Muscle layer of duodenum (tissue), 2 donors: ENCODE results near the gene ROPN1L.
"Not testable (repeated sequence)": the region's sequence is repeated elsewhere in the genome, so short reads cannot be mapped to it uniquely, and the experiment has no call there.

Experiments
- H3K27ac ChIP-seq: one replicate; pipeline ENCODE4 v1.7.0; 2013; ENCODE audit warnings: mild to moderate bottlenecking, low read length
- H3K27me3 ChIP-seq: one replicate; pipeline ENCODE4 v1.7.0; 2013; ENCODE audit warnings: low read depth, mild to moderate bottlenecking, control low read depth, low read length
- H3K36me3 ChIP-seq, 2 donors: one replicate each; pipeline ENCODE4 v1.7.0; 2013; ENCODE audit warnings: low read length in 2 of 2, control low read depth in 1 of 2, mild to moderate bottlenecking in 1 of 2; ENCODE audit not compliant: insufficient read depth in 2 of 2, control insufficient read depth in 1 of 2
- H3K4me1 ChIP-seq, 2 donors: one replicate each; pipeline ENCODE4 v1.7.0; 2013; ENCODE audit warnings: low read length in 2 of 2, mild to moderate bottlenecking in 2 of 2, control low read depth in 1 of 2, moderate library complexity in 1 of 2; ENCODE audit not compliant: insufficient read depth in 2 of 2, control insufficient read depth in 1 of 2
- H3K4me3 ChIP-seq, 2 donors: one replicate each; pipeline ENCODE4 v1.7.0; 2013; ENCODE audit warnings: low read length in 2 of 2, low read depth in 1 of 2, mild to moderate bottlenecking in 1 of 2
- H3K9me3 ChIP-seq, 2 donors: one replicate each; pipeline ENCODE4 v1.7.0; 2013; ENCODE audit warnings: low read length in 2 of 2, control low read depth in 1 of 2, mild to moderate bottlenecking in 1 of 2; ENCODE audit not compliant: control insufficient read depth in 1 of 2
- donor health status: healthy.

ROPN1L gene

DNA sequence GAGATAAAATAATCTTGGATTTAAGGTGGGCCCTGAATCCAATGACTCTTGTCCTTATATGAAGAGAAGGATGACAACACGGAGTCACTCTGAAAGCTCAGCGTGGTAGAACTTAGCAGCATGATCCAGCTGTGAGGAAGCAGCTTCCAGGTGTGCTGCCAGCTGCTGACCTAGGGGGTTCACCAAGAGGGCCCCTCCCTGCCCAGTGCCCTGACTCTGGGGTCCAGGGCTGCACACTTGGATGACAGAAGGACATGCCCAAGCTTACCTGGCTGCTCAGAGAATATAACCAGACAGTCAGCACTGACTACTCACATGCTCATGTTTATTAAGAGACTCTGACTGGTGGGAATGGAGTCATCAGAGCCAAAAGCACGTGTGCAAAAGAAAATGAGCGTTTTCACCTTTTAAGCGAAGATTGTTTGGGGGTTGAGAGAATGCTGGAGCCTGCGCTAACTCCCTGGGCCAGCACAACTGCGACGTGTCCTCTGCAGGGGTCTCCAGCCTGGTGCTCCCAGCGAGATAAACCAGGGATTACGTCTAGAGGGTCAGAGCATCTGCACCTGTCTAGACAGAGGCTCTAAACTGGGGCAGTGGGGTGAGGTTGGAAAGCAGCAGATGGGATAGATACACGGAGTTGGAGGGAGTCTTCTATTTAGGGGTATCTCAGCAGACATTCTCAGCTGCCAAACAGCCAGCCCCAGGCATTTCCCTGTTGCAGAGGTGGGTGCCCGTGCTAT lies 41.3 kb downstream of the ROPN1L start:
- Histone ChIP-seq H3K4me1 (no peaks in the 10 kb centered on the region), H3K27ac (no peak overlapping the region), H3K9me3 (no peaks in the 10 kb centered on the region), H3K36me3 (no peaks in the 10 kb centered on the region), H3K4me3 (no peak overlapping the region), H3K27me3 (no peaks in the 10 kb centered on the region)

DNA sequence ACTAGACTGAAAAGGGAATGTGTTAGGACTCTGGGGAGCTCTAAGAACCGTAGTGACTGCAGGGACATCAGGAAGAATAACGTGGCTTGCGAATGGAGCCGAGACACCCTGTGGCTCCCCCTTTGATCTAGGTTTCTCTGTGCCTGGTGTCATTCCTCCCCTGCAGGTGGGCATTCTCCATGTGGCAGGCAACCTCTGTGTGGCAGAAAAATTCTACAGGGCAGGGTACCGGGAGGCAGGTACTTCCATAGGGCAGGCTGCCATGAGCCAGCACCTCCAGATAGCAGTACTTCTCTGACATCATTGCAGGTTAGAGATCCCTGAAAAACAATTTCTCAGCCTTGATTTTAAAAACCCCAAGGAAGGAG lies 43.1 kb downstream of the ROPN1L start:
- no peak overlapping the region for H3K27ac ChIP-seq
- no peaks in the 10 kb centered on the region for H3K36me3 ChIP-seq
- H3K4me1 ChIP-seq = no peaks in the 10 kb centered on the region
- H3K9me3 ChIP-seq = no peaks in the 10 kb centered on the region
- no peak overlapping the region for H3K4me3 ChIP-seq
- H3K27me3 ChIP-seq = no peaks in the 10 kb centered on the region

- H3K36me3 ChIP-seq = no peaks in the 10 kb centered on the region
- no peak overlapping the region for H3K27ac ChIP-seq
- no peaks in the 10 kb centered on the region for H3K4me1 ChIP-seq
- no peaks in the 10 kb centered on the region for H3K27me3 ChIP-seq
- H3K9me3 ChIP-seq = no peaks in the 10 kb centered on the region
- H3K4me3 ChIP-seq = no peak overlapping the region
Measured at GRCh38 chr5:10485142-10485795, 43.6 kb downstream of the ROPN1L start.

- no peaks in the 10 kb centered on the region for H3K9me3 ChIP-seq
- no peaks in the 10 kb centered on the region for H3K27me3 ChIP-seq
- H3K4me3 ChIP-seq = no peak overlapping the region
- H3K27ac ChIP-seq = no peak overlapping the region
- H3K4me1 ChIP-seq = no peaks in the 10 kb centered on the region
- no peaks in the 10 kb centered on the region for H3K36me3 ChIP-seq
Measured at GRCh38 chr5:10485897-10486296, 44.2 kb downstream of the ROPN1L start.

DNA sequence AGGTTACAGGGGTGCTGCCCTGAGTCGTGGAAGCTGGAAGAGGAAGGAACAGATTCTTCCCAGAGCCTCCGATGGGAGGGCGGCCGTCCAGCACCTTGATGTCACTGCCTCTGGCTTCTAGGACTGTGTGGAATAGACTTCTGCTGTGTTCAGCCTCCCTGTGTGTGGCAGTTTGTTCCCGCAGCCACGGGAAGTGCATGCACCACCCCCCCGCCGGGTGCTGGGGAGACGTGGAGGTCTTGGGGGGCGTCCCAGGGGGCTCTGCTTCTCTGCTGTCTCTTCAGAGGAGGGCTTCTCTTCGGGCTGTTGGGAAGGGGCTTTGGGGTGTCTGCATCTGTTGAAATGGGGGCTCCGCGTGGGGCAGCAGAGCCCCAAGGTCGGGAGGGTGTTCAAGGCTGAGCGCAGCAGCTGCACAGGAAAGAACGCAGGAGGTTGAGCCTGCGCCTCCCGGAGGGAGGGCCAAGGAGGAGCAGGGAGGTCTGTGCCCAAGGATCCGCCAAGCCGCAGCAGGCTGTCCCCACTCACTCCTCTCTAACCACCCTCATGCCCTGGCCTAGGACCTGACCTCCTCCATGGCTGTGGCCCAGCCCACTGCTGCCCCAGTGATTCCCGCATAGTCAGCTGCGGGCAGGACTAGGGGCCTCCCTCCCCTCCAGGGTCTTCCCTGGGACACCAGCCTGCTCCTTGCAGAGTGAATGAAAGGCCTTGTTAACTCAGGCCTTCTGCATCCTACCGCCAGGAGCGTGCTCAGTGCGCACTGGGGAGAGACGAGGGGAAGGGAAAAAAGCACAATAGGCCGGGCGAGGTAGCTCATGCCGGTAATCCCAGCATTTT lies 45.0 kb downstream of the ROPN1L start:
- Histone ChIP-seq H3K4me1 (no peaks in the 10 kb centered on the region), H3K4me3 (no peak overlapping the region), H3K27me3 (no peaks in the 10 kb centered on the region), H3K9me3 (no peaks in the 10 kb centered on the region), H3K36me3 (no peaks in the 10 kb centered on the region), H3K27ac (no peak overlapping the region)

DNA sequence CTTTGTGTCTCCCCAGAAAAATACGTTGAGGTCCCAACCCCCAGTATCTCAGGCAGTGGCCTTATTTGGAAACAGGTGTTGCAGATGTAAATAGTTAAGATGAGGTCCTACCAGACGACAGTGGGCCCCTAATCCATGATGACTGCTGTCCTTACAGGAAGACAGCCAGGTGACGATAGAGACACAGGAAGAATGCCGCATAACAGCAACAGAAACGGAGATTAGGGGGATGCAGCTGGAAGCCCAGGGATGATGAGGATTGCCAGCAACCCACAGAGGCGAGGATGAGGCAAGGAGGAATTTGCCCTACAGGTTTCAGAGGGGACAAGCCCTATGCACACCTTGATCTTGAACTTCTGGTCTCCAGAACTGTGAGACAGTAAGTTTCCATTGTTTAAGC lies 46.5 kb downstream of the ROPN1L start:
- no peaks in the 10 kb centered on the region for H3K9me3 ChIP-seq
- H3K36me3 ChIP-seq = no peaks in the 10 kb centered on the region
- no peaks in the 10 kb centered on the region for H3K4me1 ChIP-seq
- no peak overlapping the region for H3K4me3 ChIP-seq
- H3K27me3 ChIP-seq = no peaks in the 10 kb centered on the region
- no peak overlapping the region for H3K27ac ChIP-seq

DNA sequence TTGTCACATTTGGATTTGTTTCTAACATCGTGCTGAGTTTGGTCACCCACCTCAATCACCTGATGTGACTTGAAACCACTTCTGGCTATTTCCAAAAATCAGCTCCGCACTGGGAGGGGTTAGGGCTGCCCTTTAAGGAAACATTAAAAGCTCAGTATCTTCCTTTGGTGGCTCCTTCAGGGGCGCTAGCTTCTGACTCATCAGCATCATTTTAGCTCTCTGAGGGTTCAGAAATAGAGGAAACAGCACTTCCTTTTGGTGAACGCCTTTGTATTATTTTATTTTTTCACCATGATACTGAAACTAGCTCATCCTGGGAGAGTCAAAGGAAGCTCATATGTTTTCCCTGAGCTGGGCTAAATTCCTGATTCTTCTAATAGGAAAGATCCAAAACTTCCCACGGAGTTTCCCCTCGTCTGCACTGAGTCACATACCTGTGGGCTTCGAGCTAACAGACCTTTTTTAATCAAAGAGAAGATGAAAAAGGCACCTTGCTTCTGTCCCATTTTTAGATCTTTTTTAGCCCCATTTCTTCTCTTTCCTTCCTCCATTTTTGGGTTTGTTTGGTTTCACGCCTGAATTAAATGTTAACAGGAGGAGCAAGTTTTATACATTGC lies 48.2 kb downstream of the ROPN1L start:
- Histone ChIP-seq H3K4me1 (no peaks in the 10 kb centered on the region), H3K27me3 (no peaks in the 10 kb centered on the region), H3K9me3 (peaks cover 0 to 4% of the 10 kb centered on the region in 2 donors), H3K36me3 (no peaks in the 10 kb centered on the region), H3K4me3 (no peak overlapping the region), H3K27ac (no peak overlapping the region)

DNA sequence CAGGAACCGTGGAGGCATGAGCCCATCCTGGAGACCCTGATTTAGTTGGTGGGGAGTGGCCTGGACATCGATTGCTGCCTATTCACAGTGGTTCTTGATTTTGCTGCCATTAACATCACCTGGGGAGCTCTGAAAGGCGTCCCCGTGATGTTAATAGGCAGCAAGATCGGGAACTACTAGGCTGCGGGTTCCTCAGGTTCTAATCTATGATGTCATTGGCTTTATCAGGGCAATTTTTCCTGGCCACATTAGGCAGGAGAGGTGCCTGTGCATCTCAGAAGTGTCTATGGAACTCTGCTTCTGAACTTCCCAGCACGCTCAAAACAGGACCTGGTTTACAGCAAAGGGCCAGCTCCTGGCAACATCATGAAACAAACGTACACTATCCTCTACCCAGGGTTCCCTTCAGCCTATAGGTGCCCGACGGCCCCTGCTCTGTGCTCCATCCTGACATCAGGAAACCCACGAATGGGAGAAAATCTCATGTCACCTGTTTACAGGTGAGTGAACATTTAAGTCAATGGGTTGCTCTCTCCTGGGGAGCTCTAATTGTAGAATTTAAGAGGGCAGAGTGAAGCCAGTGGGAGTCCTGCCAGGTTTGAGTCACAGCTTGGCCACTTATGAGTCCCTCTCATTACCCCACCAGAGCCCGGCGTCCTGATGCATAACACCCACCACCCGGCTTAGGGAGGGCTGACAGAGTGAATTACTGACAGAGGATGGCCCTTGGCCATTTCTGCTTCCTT lies 49.4 kb downstream of the ROPN1L start:
- H3K9me3 ChIP-seq = peaks cover 0 to 4% of the 10 kb centered on the region in 2 donors
- no peak overlapping the region for H3K4me3 ChIP-seq
- no peaks in the 10 kb centered on the region for H3K36me3 ChIP-seq
- H3K27ac ChIP-seq = no peak overlapping the region
- H3K27me3 ChIP-seq = no peaks in the 10 kb centered on the region
- H3K4me1 ChIP-seq = no peaks in the 10 kb centered on the region

GRCh38 chr5:10491673-10492026 lies 50.0 kb downstream of the ROPN1L start:
- Histone ChIP-seq H3K4me3 (no peak overlapping the region), H3K9me3 (peaks cover 0 to 4% of the 10 kb centered on the region in 2 donors), H3K27me3 (no peaks in the 10 kb centered on the region), H3K4me1 (no peaks in the 10 kb centered on the region), H3K27ac (no peak overlapping the region), H3K36me3 (no peaks in the 10 kb centered on the region)

DNA sequence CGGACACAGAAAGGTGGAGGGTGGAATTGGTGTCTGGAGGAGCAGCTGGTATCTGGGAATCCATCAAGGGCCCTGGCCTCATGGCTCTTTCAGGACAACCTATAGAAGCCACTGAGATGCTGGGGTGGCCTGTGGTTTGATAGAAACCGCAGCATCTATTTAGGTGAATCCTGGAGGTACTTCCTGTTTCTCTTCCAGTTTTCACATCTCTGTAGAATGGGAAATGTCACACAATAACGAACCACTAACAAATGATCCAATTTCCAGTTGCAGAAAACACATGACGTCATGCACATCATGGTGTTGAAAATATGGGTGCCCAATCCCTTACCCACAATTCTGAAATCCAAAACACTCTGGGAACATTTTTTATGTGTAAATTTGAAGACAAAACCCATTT lies 52.2 kb downstream of the ROPN1L start:
- no peak overlapping the region for H3K4me3 ChIP-seq
- no peaks in the 10 kb centered on the region for H3K27me3 ChIP-seq

GRCh38 chr5:10494497-10494896 lies 52.8 kb downstream of the ROPN1L start:
- not testable (repeated sequence) for H3K27me3 ChIP-seq, H3K4me1 ChIP-seq, H3K27ac ChIP-seq

More for the DNA sequence above, 52.2 kb downstream of the ROPN1L start:
- Histone ChIP-seq H3K27ac (no peak overlapping the region), H3K36me3 (no peaks in the 10 kb centered on the region), H3K9me3 (peaks cover 0 to 4% of the 10 kb centered on the region in 2 donors), H3K4me1 (no peaks in the 10 kb centered on the region)

More at GRCh38 chr5:10494497-10494896, 52.8 kb downstream of the ROPN1L start:
- H3K36me3 ChIP-seq, H3K4me3 ChIP-seq, H3K9me3 ChIP-seq: not testable (repeated sequence)
